HEK293T (cell line): ENCODE results near the gene LEFTY1.

Experiments used
- CTCF ChIA-PET: fragments of 350-600 bp; formaldehyde crosslinking; extraction: SDS; loops from one replicate; lab custom pipeline; 2021; ENCODE audit warnings: antibody characterized with exemption, inconsistent platforms; lab: Yijun Ruan, JAX
- POLR2A ChIA-PET: fragments of 350-600 bp; formaldehyde crosslinking; extraction: SDS; loops from one replicate; lab custom pipeline; 2020; ENCODE audit warnings: antibody characterized with exemption, inconsistent platforms; lab: Yijun Ruan, JAX
- DNase-seq: peaks from one replicate; pipeline ENCODE4 v3.0.0; 2012; ENCODE audit warnings: mixed read lengths; ENCODE audit errors: extremely low spot score
- ARNT ChIP-seq: fragments of 450-650 bp; IDR thresholded peaks from 2 replicates; pipeline ENCODE4 v1.6.1; 2017; ENCODE audit warnings: mild to moderate bottlenecking
- BHLHE40 ChIP-seq: fragments of 450-650 bp; IDR thresholded peaks from 2 replicates; pipeline ENCODE4 v1.6.1; 2016; ENCODE audit warnings: mild to moderate bottlenecking, moderate library complexity, borderline replicate concordance
- CTBP1 ChIP-seq: fragments of 450-650 bp; IDR thresholded peaks from 2 replicates; pipeline ENCODE4 v1.6.1; 2016; ENCODE audit warnings: borderline replicate concordance
- ELF4 ChIP-seq: fragments of 450-650 bp; IDR thresholded peaks from 2 replicates; pipeline ENCODE4 v1.6.1; 2017; ENCODE audit warnings: antibody characterized with exemption
- FOXA1 ChIP-seq: fragments of 450-650 bp; IDR thresholded peaks from 2 replicates; pipeline ENCODE4 v1.6.1; 2016; ENCODE audit warnings: mild to moderate bottlenecking
- FOXK2 ChIP-seq: fragments of 450-650 bp; IDR thresholded peaks from 2 replicates; pipeline ENCODE4 v1.6.1; 2016; ENCODE audit warnings: mild to moderate bottlenecking
- FOXM1 ChIP-seq: fragments of 450-650 bp; IDR thresholded peaks from 2 replicates; pipeline ENCODE4 v1.6.1; 2017; ENCODE audit warnings: mild to moderate bottlenecking, borderline replicate concordance
- HDGF ChIP-seq: fragments of 450-650 bp; IDR thresholded peaks from 2 replicates; pipeline ENCODE4 v1.6.1; 2017; ENCODE audit warnings: antibody characterized with exemption, borderline replicate concordance
- L3MBTL2 ChIP-seq: fragments of 450-650 bp; conservative IDR thresholded peaks from 2 replicates; pipeline ENCODE4 v1.6.1; 2016; ENCODE audit warnings: mild to moderate bottlenecking
- LEF1 ChIP-seq: fragments of 450-650 bp; IDR thresholded peaks from 2 replicates; pipeline ENCODE4 v1.6.1; 2017; ENCODE audit warnings: mild to moderate bottlenecking, borderline replicate concordance
- NFRKB ChIP-seq: fragments of 450-650 bp; IDR thresholded peaks from 2 replicates; pipeline ENCODE4 v1.6.1; 2016; ENCODE audit warnings: mild to moderate bottlenecking, moderate library complexity
- PKNOX1 ChIP-seq: fragments of 450-650 bp; IDR thresholded peaks from 2 replicates; pipeline ENCODE4 v1.6.1; 2016
- SP1 ChIP-seq: fragments of 450-650 bp; IDR thresholded peaks from 2 replicates; pipeline ENCODE4 v1.6.1; 2017
- SUZ12 ChIP-seq: fragments of 450-650 bp; IDR thresholded peaks from 2 replicates; pipeline ENCODE4 v1.6.1; 2016; ENCODE audit warnings: mild to moderate bottlenecking
- TARDBP ChIP-seq: fragments of 450-650 bp; IDR thresholded peaks from 2 replicates; pipeline ENCODE4 v1.6.1; 2016
- ZNF384 ChIP-seq: fragments of 450-650 bp; IDR thresholded peaks from 2 replicates; pipeline ENCODE4 v1.6.1; 2016

Gene LEFTY1

GRCh38 chr1:225923692-225924555 lies 35.0 kb upstream of the LEFTY1 start, which contains the start of gene PYCR2:
Gene PYCR2 (minus strand): TSS chr1:225924250. CDS start chr1:225924110, 140 bp downstream.
- ChIA-PET POLR2A (interaction anchor here (0.6 to 4.5 kb wide), 32 partner anchors 8 to 496 kb away, joined by 3 to 39 read pairs (median 4); partner anchors contain the start of genes EPHX1, H3-3A, LBR and LEFTY2), CTCF (interaction anchor here (0.8 to 1.5 kb wide), 5 partner anchors 8 to 449 kb away, joined by 3 to 6 read pairs (median 3); partner anchors contain the start of gene SRP9)
- TF ChIP-seq BHLHE40 (no peak), L3MBTL2 (peak; percentile 90), ELF4 (peak; percentile 86), FOXM1 (no peak)
- peak; percentile 100 for DNase-seq

GRCh38 chr1:225923381-225923691 lies 34.4 kb upstream of the LEFTY1 start:
- ChIA-PET POLR2A (interaction anchor here (1.0 to 4.5 kb wide), 23 partner anchors 9 to 146 kb away, joined by 3 to 39 read pairs (median 6); partner anchors contain the start of genes EPHX1, H3-3A, LEFTY2 and SDE2), CTCF (interaction anchor here (0.8 to 1.5 kb wide), 3 partner anchors 8 to 449 kb away, joined by 3 to 6 read pairs (median 3); no protein-coding TSS in a partner anchor)
- no peak for TF ChIP-seq LEF1
- no peak for TF ChIP-seq FOXK2
- TF ChIP-seq HDGF: no peak; the same call in 1 of the 2 replicates
- TF ChIP-seq SUZ12: no peak
- TF ChIP-seq ELF4: no peak
- no peak for TF ChIP-seq ZNF384
- no peak for TF ChIP-seq FOXM1
- no peak for TF ChIP-seq TARDBP
- no peak for TF ChIP-seq L3MBTL2
- no peak for TF ChIP-seq CTBP1
- TF ChIP-seq FOXA1: no peak
- TF ChIP-seq NFRKB: no peak
- no peak for TF ChIP-seq PKNOX1
- DNase-seq: peak; percentile 39

GRCh38 chr1:225921734-225922709 lies 33.1 kb upstream of the LEFTY1 start:
- ChIA-PET POLR2A (interaction anchor here (1.3 to 4.5 kb wide), 5 partner anchors 18 to 44 kb away, joined by 3 to 39 read pairs (median 8); partner anchors contain the start of genes LEFTY2 and TMEM63A), CTCF (interaction anchor here (0.8 kb wide), 1 partner anchor 447 kb away, joined by 3 read pairs; no protein-coding TSS in a partner anchor)
- TF ChIP-seq ZNF384: no peak
- no peak for TF ChIP-seq FOXA1
- TF ChIP-seq LEF1: no peak
- TF ChIP-seq ELF4: no peak
- TF ChIP-seq SUZ12: no peak
- TF ChIP-seq FOXM1: no peak
- no peak for TF ChIP-seq HDGF
- no peak for TF ChIP-seq SP1
- TF ChIP-seq NFRKB: no peak
- TF ChIP-seq TARDBP: no peak
- no peak for TF ChIP-seq CTBP1
- no peak for TF ChIP-seq FOXK2
- TF ChIP-seq L3MBTL2: no peak
- TF ChIP-seq PKNOX1: no peak
- no peak for DNase-seq

GRCh38 chr1:225919906-225920305 lies 31.0 kb upstream of the LEFTY1 start:
- DNase-seq: no peak

GRCh38 chr1:225918280-225918679 lies 29.3 kb upstream of the LEFTY1 start:
- no peak for TF ChIP-seq L3MBTL2
- TF ChIP-seq HDGF: no peak
- no peak for TF ChIP-seq PKNOX1
- TF ChIP-seq FOXM1: no peak
- no peak for TF ChIP-seq NFRKB
- no peak for TF ChIP-seq FOXA1
- no peak for TF ChIP-seq CTBP1
- TF ChIP-seq FOXK2: no peak
- TF ChIP-seq BHLHE40: no peak
- no peak for TF ChIP-seq SP1
- no peak for TF ChIP-seq ELF4
- TF ChIP-seq ZNF384: no peak
- TF ChIP-seq LEF1: no peak
- no peak for TF ChIP-seq ARNT
- TF ChIP-seq SUZ12: no peak
- no peak for TF ChIP-seq TARDBP
- CTCF ChIA-PET: no interaction called here
- POLR2A ChIA-PET: no interaction called here
- no peak for DNase-seq

More at GRCh38 chr1:225919906-225920305, 31.0 kb upstream of the LEFTY1 start:
- ChIA-PET POLR2A (interaction anchor here (0.7 kb wide), 1 partner anchor 38 kb away, joined by 4 read pairs; no protein-coding TSS in a partner anchor), CTCF (no interaction called here)
- TF ChIP-seq FOXK2 (no peak), CTBP1 (no peak), FOXM1 (no peak)
